ENCODE measurements around the gene DPF3.
"Not testable (repeated sequence)": the region's sequence is repeated elsewhere in the genome, so short reads cannot be mapped to it uniquely, and the experiment has no call there.

Gene DPF3

GRCh38 chr14:72758993-72759392 lies 134.9 kb downstream of the DPF3 start:
- no peak for DNase-seq

- DNase-seq, result no peak
Observed at GRCh38 chr14:72758420-72758819, 135.5 kb downstream of the DPF3 start.

DNA sequence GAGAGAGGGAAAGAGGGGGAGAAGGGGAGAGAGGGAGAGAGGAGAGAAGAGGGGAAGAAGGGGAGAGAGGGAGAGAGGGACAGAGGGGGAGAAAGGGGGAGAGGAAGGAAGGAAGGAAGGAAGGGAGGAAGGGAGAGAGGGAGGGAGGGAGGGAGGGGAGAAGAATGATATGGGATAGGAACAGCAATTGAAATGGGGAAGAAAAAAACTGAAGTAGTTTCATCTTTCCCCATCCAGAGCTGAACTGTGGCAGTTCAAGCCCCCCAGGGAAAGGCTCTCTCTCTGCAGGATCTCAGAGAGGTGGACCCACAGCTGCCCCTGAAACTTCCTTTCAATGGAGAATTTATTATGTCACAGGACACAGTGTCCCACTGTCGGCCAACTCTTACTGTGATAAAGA lies 136.9 kb downstream of the DPF3 start:
- DNase-seq, result no peak

DNA sequence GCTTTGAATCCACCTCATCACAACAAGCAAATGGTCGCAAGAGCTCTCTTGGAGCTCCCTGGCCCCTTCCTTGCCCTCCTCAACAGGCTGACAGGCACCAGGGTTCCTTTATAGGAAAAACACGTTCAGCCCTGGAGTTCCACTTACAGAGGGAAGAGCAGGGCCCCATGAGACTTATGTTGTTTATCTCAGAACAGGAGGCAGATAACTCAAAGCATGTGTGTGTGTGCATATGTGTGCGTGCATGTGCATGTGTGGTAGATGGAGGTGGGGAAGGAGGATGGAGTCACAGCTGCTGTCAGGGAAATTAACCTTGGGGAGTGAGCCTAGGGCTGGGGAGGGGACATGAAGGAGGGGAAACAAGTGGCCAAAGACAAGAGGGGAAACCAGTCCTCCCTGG lies 138.1 kb downstream of the DPF3 start:
- no peak for DNase-seq

GRCh38 chr14:72754949-72755348 lies 139.0 kb downstream of the DPF3 start:
- DNase-seq, result no peak

- DNase-seq, result no peak
Observed at GRCh38 chr14:72753879-72754400, 140.0 kb downstream of the DPF3 start.

GRCh38 chr14:72753044-72753710 lies 140.7 kb downstream of the DPF3 start:
- DNase-seq, result no peak

DNA sequence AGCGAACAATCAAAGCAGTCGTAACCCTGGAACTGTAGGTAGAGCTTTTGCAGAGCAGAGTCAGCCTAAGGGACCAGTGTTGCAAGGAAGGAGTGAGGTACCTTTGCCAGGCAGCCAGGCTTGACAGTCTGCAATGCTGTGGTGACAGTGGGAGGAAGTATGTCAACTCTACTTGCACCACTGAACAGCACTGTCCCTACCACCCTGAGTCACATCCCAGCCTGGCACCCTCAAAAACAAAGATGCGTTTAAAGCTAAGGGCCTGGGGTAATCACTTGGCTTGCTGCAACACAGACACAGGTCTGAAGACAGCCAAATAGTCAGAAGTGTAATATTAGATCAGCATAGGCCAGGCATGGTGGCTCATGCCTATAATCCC lies 141.9 kb downstream of the DPF3 start:
- no peak for DNase-seq

GRCh38 chr14:72751276-72752033 lies 142.4 kb downstream of the DPF3 start:
- no peak for DNase-seq

DNA sequence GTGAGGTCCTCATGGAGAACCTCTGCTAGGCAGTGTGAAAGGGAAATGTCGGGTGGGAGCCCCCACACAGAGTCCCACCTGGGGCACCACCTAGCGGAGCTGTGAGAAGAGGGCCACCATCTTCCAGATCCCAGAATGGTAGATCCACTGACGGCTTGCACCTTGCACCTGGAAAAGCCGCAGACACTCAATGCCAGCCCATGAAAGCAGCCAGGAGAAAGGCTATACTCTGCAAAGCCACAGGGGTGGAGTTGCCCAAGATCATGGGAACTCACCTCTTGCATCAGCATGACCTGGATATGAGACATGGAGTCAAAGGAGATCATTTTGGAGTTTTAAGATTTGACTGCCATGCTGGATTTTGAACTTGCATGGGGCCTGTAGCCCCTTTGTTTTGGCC lies 145.0 kb downstream of the DPF3 start:
- not testable (repeated sequence) for DNase-seq

DNA sequence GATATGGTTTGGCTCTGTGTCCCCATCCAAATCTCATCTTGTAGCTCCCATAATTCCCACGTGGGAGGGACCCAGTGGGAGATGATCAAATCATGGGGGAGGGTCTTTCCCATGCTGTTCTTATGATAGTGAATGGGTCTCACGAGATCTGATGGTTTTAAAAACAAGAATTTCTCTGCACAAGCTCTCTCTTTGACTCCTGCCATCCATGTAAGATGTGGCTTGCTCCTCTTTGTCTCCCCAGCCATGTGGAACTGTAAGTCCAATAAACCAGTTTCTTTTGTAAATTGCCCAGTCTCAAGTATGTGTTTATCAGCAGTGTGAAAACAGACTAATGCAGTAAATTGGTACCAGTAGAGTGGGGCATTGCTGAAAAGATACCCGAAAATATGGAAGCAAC lies 146.2 kb downstream of the DPF3 start:
- no peak for DNase-seq

- DNase-seq, result no peak
Observed at GRCh38 chr14:72745991-72746980, 147.6 kb downstream of the DPF3 start.

DNA sequence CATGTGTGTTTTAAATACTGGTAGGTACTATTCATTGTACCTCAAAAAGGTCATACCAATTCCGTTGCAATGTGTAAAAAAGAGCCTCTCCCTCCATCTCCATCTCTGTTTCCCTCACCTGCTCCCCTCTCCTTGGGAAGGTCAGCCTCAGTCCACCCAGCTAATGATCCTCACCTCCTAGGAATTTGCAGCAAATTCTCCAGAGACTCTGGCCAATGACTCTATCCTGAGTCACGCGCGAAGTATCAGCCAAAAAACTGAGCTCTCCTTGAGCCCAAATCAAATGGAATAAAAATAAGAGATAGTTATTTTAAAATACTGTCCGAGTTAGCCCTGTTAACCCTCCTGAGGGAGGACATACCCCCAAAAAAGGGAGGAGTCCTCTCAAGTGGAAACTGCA lies 148.4 kb downstream of the DPF3 start:
- DNase-seq, result no peak

- DNase-seq, result no peak
Observed at GRCh38 chr14:72744416-72745120, 149.3 kb downstream of the DPF3 start.

DNA sequence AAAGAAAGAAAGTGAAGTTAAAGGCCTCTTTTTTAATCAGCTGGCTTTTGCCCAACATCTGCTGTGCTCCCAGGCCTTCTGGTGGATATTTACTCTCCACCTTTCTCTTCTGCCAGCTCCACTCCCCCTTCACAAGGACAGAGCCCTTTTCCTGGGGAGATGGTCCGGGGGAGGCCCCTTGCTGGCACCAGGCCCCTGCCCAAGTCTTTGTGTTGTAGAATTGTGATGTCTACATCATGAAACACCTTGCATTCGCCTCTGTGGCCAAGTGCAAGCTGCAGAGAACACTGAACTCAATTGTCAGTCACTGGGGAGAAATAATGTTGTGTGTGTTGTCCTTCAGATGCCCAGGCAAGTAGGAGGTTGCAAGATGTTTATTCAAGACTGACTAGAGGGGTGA lies 150.3 kb downstream of the DPF3 start:
- no peak for DNase-seq

- no peak for DNase-seq
Observed at GRCh38 chr14:72742838-72743195, 151.1 kb downstream of the DPF3 start.

- DNase-seq, result no peak
Observed at GRCh38 chr14:72742118-72742837, 151.6 kb downstream of the DPF3 start.

GRCh38 chr14:72741826-72742117 lies 152.1 kb downstream of the DPF3 start:
- no peak for DNase-seq

DNA sequence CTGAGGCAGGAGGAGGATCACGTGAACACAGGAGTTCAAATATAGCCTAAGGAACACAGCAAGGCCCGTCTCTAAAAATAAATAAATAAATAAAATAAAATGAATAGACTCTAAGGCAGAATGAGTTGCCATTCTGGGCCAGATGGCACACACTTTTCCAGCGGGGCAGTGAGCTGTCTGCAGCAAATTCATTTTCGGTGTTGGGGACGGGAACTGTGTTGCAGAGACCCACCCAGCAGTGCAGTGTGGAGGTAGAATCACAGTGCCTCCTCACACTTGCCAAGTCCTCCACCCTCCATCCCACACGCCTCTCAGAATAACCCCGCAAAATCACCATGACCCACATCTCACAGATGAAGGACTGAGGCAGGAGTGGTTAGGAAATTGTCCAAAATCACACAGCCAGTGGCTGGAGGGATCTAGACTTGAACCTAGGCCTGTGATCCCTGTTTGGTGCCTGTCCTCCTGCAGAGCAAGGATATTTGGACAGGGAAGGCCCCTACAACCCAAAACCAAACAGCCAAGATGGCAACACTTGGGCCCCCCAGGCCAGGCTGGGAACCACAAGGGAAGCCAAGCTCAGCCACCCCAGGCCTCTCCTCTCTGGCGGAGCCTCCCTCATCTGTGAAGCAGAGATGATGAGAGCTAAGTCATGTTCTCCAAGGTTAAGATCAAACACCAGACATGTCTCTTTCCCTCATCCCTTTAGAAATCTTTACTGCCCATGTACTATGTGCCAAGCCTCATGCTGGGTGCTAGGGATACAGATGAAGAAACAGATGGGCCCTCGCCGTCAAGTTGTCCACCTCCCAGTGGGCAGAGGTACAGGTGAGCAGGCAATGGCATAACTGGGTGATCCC lies 152.7 kb downstream of the DPF3 start:
- no peak for DNase-seq

GRCh38 chr14:72740504-72740961 lies 153.4 kb downstream of the DPF3 start:
- DNase-seq, result no peak

Data from activated CD4-positive, CD25-positive, alpha-beta regulatory T cell (primary cell).